Gastroesophageal sphincter (tissue), 3 donors: Measurements from ENCODE around the gene SHE.

Experiments
- POLR2AphosphoS5 ChIP-seq: sonication (generic); formaldehyde crosslinking; IDR thresholded peaks from one replicate; pipeline ENCODE4 v1.6.1; 2017; ENCODE audit warnings: antibody characterized with exemption
- TF ChIP-seq, protein P1 (sequence below), 4 experiments: fragments of 200-600 bp in 2 of 4; fragments of 450-650 bp in 2 of 4; sonication (generic) in 1 of 4; IDR thresholded peaks; one replicate each; pipeline ENCODE4 v1.5.1; 2017 to 2019; ENCODE audit warnings: antibody characterized with exemption in 4 of 4, mild to moderate bottlenecking in 2 of 4, moderate library complexity in 2 of 4

DNA sequence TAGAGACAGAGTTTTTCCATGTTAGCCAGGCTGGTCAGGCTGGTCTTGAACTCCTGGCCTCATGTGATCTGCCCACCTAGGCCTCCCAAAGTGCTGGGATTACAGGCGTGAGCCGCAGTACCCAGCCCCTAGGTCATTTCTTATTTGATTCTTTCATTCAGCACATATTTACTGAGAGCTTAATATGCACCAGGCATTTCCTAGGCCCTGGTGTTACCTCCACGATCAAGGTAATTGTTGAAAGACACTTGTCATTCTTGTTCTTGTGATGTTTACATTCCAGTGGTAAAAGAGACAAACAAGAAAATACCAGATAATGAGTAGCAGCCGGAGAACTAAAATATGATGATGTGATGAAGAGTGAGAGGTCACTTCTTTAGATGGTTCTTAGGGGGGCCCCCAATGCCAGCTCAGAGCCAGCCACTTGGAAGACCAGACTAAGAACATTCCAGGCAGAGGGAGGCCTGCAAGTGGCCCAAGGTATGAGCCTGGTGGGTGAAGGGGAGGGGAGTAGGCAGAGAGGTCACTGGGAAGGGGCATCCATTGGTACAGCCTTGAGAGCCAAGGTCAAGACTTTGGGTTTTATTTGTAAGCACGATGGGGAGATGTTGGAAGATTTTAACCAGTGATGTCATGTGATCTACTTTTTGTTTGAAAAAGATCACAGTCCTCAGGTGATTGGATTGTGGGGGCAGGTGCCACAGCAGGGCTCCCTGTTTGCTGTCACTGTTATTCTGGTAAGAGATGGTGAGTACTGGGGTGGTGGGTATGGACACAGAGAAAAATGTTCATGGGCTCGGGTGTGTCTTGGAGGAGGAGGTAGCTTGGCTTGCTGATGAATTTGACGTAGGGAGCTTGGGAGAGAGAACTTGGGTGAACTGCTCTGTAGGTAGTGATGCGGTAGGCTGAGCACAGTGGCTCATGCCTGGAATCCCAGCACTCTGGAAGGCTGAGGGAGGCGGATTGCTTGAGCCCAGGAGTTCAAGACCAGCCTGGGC is 37.6 kb upstream of the SHE start:
- TF ChIP-seq, protein P1, sequence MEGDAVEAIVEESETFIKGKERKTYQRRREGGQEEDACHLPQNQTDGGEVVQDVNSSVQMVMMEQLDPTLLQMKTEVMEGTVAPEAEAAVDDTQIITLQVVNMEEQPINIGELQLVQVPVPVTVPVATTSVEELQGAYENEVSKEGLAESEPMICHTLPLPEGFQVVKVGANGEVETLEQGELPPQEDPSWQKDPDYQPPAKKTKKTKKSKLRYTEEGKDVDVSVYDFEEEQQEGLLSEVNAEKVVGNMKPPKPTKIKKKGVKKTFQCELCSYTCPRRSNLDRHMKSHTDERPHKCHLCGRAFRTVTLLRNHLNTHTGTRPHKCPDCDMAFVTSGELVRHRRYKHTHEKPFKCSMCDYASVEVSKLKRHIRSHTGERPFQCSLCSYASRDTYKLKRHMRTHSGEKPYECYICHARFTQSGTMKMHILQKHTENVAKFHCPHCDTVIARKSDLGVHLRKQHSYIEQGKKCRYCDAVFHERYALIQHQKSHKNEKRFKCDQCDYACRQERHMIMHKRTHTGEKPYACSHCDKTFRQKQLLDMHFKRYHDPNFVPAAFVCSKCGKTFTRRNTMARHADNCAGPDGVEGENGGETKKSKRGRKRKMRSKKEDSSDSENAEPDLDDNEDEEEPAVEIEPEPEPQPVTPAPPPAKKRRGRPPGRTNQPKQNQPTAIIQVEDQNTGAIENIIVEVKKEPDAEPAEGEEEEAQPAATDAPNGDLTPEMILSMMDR (IDR thresholded peaks at IDR 0.05), result no peak
- TF ChIP-seq POLR2AphosphoS5, result no peak
